HCT116 (cell line): Measurements from ENCODE around the gene AATF.

Source experiments
- CTCF ChIP-seq, 3 experiments: fragments of 200-600 bp in 1 of 3; sonication (generic) in 1 of 3; IDR thresholded peaks in 2 of 3; conservative IDR thresholded peaks in 1 of 3; 2 replicates each; pipeline ENCODE4 v1.5.1; 2012 to 2017; ENCODE audit warnings: low read depth in 2 of 3, low read length in 2 of 3, antibody characterized with exemption in 1 of 3, borderline replicate concordance in 1 of 3, control low read depth in 1 of 3, mild to moderate bottlenecking in 1 of 3, mixed read lengths in 1 of 3, mixed run types in 1 of 3, moderate library complexity in 1 of 3; ENCODE audit not compliant: insufficient read depth in 1 of 3
- EZH2phosphoT487 ChIP-seq: fragments of 200-600 bp; IDR thresholded peaks from 2 replicates; pipeline ENCODE4 v1.6.1; 2018; ENCODE audit warnings: antibody characterized with exemption, borderline replicate concordance

- TF ChIP-seq CTCF (IDR thresholded peaks at IDR 0.05 in 2 of 3, conservative IDR thresholded peaks at IDR 0.05 in 1 of 3; ENCODE audit: borderline replicate concordance in 1 of 3, insufficient read depth in 1 of 3, low read depth in 2 of 3, low read length in 2 of 3) (no peak), EZH2phosphoT487 (no peak)
Measured at GRCh38 chr17:36901506-36901905, 47.2 kb upstream of the AATF start.
